ENCODE data around the gene PAH.

The PAH gene

GRCh38 chr12:102918840-102919239 is 1.8 kb upstream of the PAH start:
- peak overlapping the region; percentile 82 for H3K27ac ChIP-seq
- TF ChIP-seq CTCF (conservative IDR thresholded peaks at IDR 0.05): no peak

GRCh38 chr12:102916252-102917025 is 605 bp downstream of the PAH start:
- no peak overlapping the region for H3K27ac ChIP-seq
- no peak for TF ChIP-seq CTCF (conservative IDR thresholded peaks at IDR 0.05)

GRCh38 chr12:102913453-102914226 is 3.4 kb downstream of the PAH start:
- no peak overlapping the region for H3K27ac ChIP-seq
- no peak for TF ChIP-seq CTCF (conservative IDR thresholded peaks at IDR 0.05)

- H3K27ac ChIP-seq: no peak overlapping the region
- no peak for TF ChIP-seq CTCF (conservative IDR thresholded peaks at IDR 0.05)
Observed at GRCh38 chr12:102912258-102912657, 4.8 kb downstream of the PAH start.

- no peak overlapping the region for H3K27ac ChIP-seq
- TF ChIP-seq CTCF (conservative IDR thresholded peaks at IDR 0.05): no peak
Observed at GRCh38 chr12:102911320-102911719, 5.7 kb downstream of the PAH start.

GRCh38 chr12:102910792-102911191 is 6.3 kb downstream of the PAH start:
- TF ChIP-seq CTCF (conservative IDR thresholded peaks at IDR 0.05): no peak
- H3K27ac ChIP-seq: no peak overlapping the region

- TF ChIP-seq CTCF (conservative IDR thresholded peaks at IDR 0.05): no peak
- no peak overlapping the region for H3K27ac ChIP-seq
Observed at GRCh38 chr12:102910137-102910536, 6.9 kb downstream of the PAH start.
